Measurements from ENCODE around the gene PFKP. TPM values are rescaled to one million over a fixed set of nuclear protein-coding genes. Genes with fewer than 3 reads are reported as not detected.

PFKP gene
- total RNA-seq, 1 experiment from 2014 or later: 268 TPM

GRCh38 chr10:3135006-3135405, 67.7 kb downstream of the PFKP start:
- DNase-seq (ENCODE audit: low read depth): no peak

- DNase-seq (ENCODE audit: low read depth): no peak
Measured at GRCh38 chr10:3136336-3136735, 69.0 kb downstream of the PFKP start.

GRCh38 chr10:3136763-3137611, 69.6 kb downstream of the PFKP start:
- DNase-seq (ENCODE audit: low read depth): no peak

- DNase-seq (ENCODE audit: low read depth): no peak
Measured at GRCh38 chr10:3137958-3138726, 70.8 kb downstream of the PFKP start.

- DNase-seq (ENCODE audit: low read depth): no peak
Measured at GRCh38 chr10:3139216-3139910, 72.0 kb downstream of the PFKP start.

GRCh38 chr10:3140280-3140679, 72.9 kb downstream of the PFKP start:
- no peak for DNase-seq (ENCODE audit: low read depth)

GRCh38 chr10:3141351-3142005, 74.1 kb downstream of the PFKP start:
- DNase-seq (ENCODE audit: low read depth): no peak

- DNase-seq (ENCODE audit: low read depth): no peak
Measured at GRCh38 chr10:3142146-3142875, 75.0 kb downstream of the PFKP start.

- DNase-seq (ENCODE audit: low read depth): no peak
Measured at GRCh38 chr10:3143366-3143765, 76.0 kb downstream of the PFKP start.

GRCh38 chr10:3143791-3144434, 76.6 kb downstream of the PFKP start:
- DNase-seq (ENCODE audit: low read depth): no peak

- DNase-seq (ENCODE audit: low read depth): no peak
Measured at GRCh38 chr10:3145366-3145765, 78.0 kb downstream of the PFKP start.

GRCh38 chr10:3146289-3146688, 78.9 kb downstream of the PFKP start:
- DNase-seq (ENCODE audit: low read depth): no peak

- DNase-seq (ENCODE audit: low read depth): no peak
Measured at GRCh38 chr10:3147117-3147820, 79.9 kb downstream of the PFKP start.

GRCh38 chr10:3148041-3148440, 80.7 kb downstream of the PFKP start:
- DNase-seq (ENCODE audit: low read depth): no peak

GRCh38 chr10:3148994-3149393, 81.6 kb downstream of the PFKP start:
- DNase-seq (ENCODE audit: low read depth): no peak

- DNase-seq (ENCODE audit: low read depth): no peak
Measured at GRCh38 chr10:3149918-3150317, 82.6 kb downstream of the PFKP start.

- no peak for DNase-seq (ENCODE audit: low read depth)
Measured at GRCh38 chr10:3150366-3150765, 83.0 kb downstream of the PFKP start.

GRCh38 chr10:3150961-3151360, 83.6 kb downstream of the PFKP start:
- DNase-seq (ENCODE audit: low read depth): no peak

- DNase-seq (ENCODE audit: low read depth): no peak
Measured at GRCh38 chr10:3151889-3152565, 84.7 kb downstream of the PFKP start.

- no peak for DNase-seq (ENCODE audit: low read depth)
Measured at GRCh38 chr10:3152566-3152935, 85.2 kb downstream of the PFKP start.
